K562 (cell line): ENCODE results near the gene SLC25A42. TPM values are rescaled to one million over a fixed set of nuclear protein-coding genes. Genes with fewer than 3 reads are reported as not detected.

Experiments
- CEBPB ChIP-seq: fragments of 450-650 bp; IDR thresholded peaks from 2 replicates; pipeline ENCODE4 v1.6.1; 2016; ENCODE audit warnings: missing genetic modification characterization, missing compliant biosample characterization
- GTF2F1 ChIP-seq: IDR thresholded peaks from 2 replicates; pipeline ENCODE4 v1.6.1; 2011; ENCODE audit warnings: low read depth, low read length, improper control_type of control experiment
- HMGXB4 ChIP-seq: sonication (generic); formaldehyde crosslinking; IDR thresholded peaks from 2 replicates; pipeline ENCODE4 v1.8.1; 2023; ENCODE audit warnings: mild to moderate bottlenecking, missing genetic modification reagents
- HNRNPH1 ChIP-seq: fragments of 200-400 bp; formaldehyde crosslinking; optimal IDR thresholded peaks from 2 replicates; pipeline ENCODE3; 2017; ENCODE audit warnings: low read depth, mild to moderate bottlenecking, low read length, moderate library complexity
- HSF4 ChIP-seq: fragments of 250-450 bp; sonication (Bioruptor Pico); IDR thresholded peaks from 2 replicates; pipeline ENCODE4 v2.1.2; 2022; ENCODE audit warnings: mild to moderate bottlenecking, moderate library complexity, borderline replicate concordance
- MBD2 ChIP-seq: sonication (generic); IDR thresholded peaks from 2 replicates; pipeline ENCODE4 v1.6.1; 2016; ENCODE audit warnings: low read depth, borderline replicate concordance
- MCM2 ChIP-seq: fragments of 450-650 bp; IDR thresholded peaks from 2 replicates; pipeline ENCODE4 v1.6.1; 2017; ENCODE audit warnings: low read depth, mild to moderate bottlenecking
- MTF1 ChIP-seq: fragments of 250-450 bp; sonication (Bioruptor Pico); IDR thresholded peaks from 2 replicates; pipeline ENCODE4 v1.9.0; 2021; ENCODE audit warnings: moderate library complexity, mild to moderate bottlenecking, inconsistent platforms, borderline replicate concordance
- NCOR1 ChIP-seq: fragments of 450-650 bp; IDR thresholded peaks from 2 replicates; pipeline ENCODE4 v1.6.1; 2016; ENCODE audit warnings: mild to moderate bottlenecking, moderate library complexity
- NFIX ChIP-seq: fragments of 250-450 bp; sonication (Bioruptor Pico); IDR thresholded peaks from 2 replicates; pipeline ENCODE4 v1.4.0; 2020; ENCODE audit warnings: low read depth, mild to moderate bottlenecking, moderate library complexity
- NR2C2 ChIP-seq, 2 experiments: fragments of 200-800 bp in 1 of 2; sonication (Bioruptor generic) in 1 of 2; sonication (generic) in 1 of 2; formaldehyde crosslinking in 1 of 2; IDR thresholded peaks; 2 replicates each; pipeline versions ENCODE4 v1.6.1 to v1.8.0; 2016 to 2022; ENCODE audit warnings: mild to moderate bottlenecking in 1 of 2, missing compliant biosample characterization in 1 of 2, missing genetic modification characterization in 1 of 2, missing genetic modification reagents in 1 of 2
- POLR2AphosphoS2 ChIP-seq: IDR thresholded peaks from 2 replicates; pipeline ENCODE4 v1.6.1; 2012; ENCODE audit warnings: low read length, improper control_type of control experiment
- RBM34 ChIP-seq: fragments of 200-400 bp; formaldehyde crosslinking; IDR thresholded peaks from 2 replicates; pipeline ENCODE4 v1.6.1; 2018; ENCODE audit warnings: low read length, borderline replicate concordance; ENCODE audit not compliant: insufficient read depth
- SAP30 ChIP-seq: fragments of 200-600 bp; sonication (generic); IDR thresholded peaks from 2 replicates; pipeline ENCODE4 v1.6.1; 2012; ENCODE audit warnings: borderline replicate concordance, low read depth, mild to moderate bottlenecking, moderate library complexity, low read length, control low read depth, inconsistent platforms; ENCODE audit not compliant: insufficient read depth, poor library complexity, severe bottlenecking
- SMARCA4 ChIP-seq: fragments of 450-650 bp; IDR thresholded peaks from 2 replicates; pipeline ENCODE4 v1.6.1; 2016
- SMARCE1 ChIP-seq: fragments of 450-650 bp; IDR thresholded peaks from 2 replicates; pipeline ENCODE4 v1.7.1; 2016; ENCODE audit warnings: mild to moderate bottlenecking
- SREBF2 ChIP-seq: sonication (generic); formaldehyde crosslinking; IDR thresholded peaks from 2 replicates; pipeline ENCODE4 v1.4.0; 2020; ENCODE audit warnings: mild to moderate bottlenecking, missing genetic modification reagents
- TAF9B ChIP-seq: fragments of 450-650 bp; IDR thresholded peaks from 2 replicates; pipeline ENCODE4 v1.6.1; 2018; ENCODE audit warnings: mild to moderate bottlenecking; ENCODE audit not compliant: partially characterized antibody
- TARDBP ChIP-seq: fragments of 450-650 bp; IDR thresholded peaks from 2 replicates; pipeline ENCODE4 v1.6.1; 2016
- XRCC4 ChIP-seq: IDR thresholded peaks from one replicate; pipeline ENCODE4 v1.6.1; 2011; ENCODE audit not compliant: insufficient read depth, insufficient read length; ENCODE audit errors: extremely low read depth
- YBX1 ChIP-seq: fragments of 450-650 bp; IDR thresholded peaks from 2 replicates; pipeline ENCODE4 v1.7.1; 2016; ENCODE audit warnings: mild to moderate bottlenecking
- ZNF124 ChIP-seq: sonication (generic); formaldehyde crosslinking; IDR thresholded peaks from 2 replicates; pipeline ENCODE4 v1.8.1; 2022; ENCODE audit warnings: missing genetic modification reagents
- ZNF444 ChIP-seq: fragments of 250-450 bp; sonication (Bioruptor Pico); IDR thresholded peaks from 2 replicates; pipeline ENCODE4 v1.4.0; 2020; ENCODE audit warnings: mild to moderate bottlenecking, moderate library complexity
- ZNF830 ChIP-seq: fragments of 250-450 bp; sonication (Bioruptor Pico); IDR thresholded peaks from 2 replicates; pipeline ENCODE4 v1.5.0; 2021; ENCODE audit warnings: mild to moderate bottlenecking
- polyA plus RNA-seq, 8 experiments: library from polyadenylated mRNA; depleted of rRNA in 4 of 8; stranded (reverse) in 5 of 8; unstranded in 3 of 8; fragments of >200 nt; fragmentation: Nextera tagmentation in 2 of 8; fragmentation: Illumina TruSeq in 1 of 8; extraction: Ambion mirVana in 2 of 8; extraction: Trizol in 1 of 8; gene quantifications; 2 replicates each; pipeline versions ENCODE4 v1.2.1 to v1.2.3, GENCODE V29; 2011 to 2014; ENCODE audit warnings: inconsistent platforms in 1 of 8, missing spikeins in 1 of 8
- total RNA-seq, 7 experiments: library from RNA; depleted of rRNA in 6 of 7; stranded (reverse); fragments of >200 nt in 6 of 7; fragmentation: Illumina TruSeq in 2 of 7; extraction: Trizol in 2 of 7; gene quantifications; 2 replicates each; pipeline versions ENCODE4 v1.2.1 to v1.2.3, GENCODE V29; 2011 to 2021; ENCODE audit warnings: low replicate concordance in 1 of 7
- TF ChIP-seq, protein P1 (sequence below): fragments of 450-650 bp; IDR thresholded peaks from 2 replicates; pipeline ENCODE4 v1.6.1; 2016; ENCODE audit warnings: low read depth, mild to moderate bottlenecking, moderate library complexity

The SLC25A42 gene
- total and polyA plus RNA-seq, 9 of the 15 experiments (the other 6 are each of a cell fraction or from before 2014, with no cell fraction given), result 0.59 to 32.2 (median 14.1) TPM

DNA sequence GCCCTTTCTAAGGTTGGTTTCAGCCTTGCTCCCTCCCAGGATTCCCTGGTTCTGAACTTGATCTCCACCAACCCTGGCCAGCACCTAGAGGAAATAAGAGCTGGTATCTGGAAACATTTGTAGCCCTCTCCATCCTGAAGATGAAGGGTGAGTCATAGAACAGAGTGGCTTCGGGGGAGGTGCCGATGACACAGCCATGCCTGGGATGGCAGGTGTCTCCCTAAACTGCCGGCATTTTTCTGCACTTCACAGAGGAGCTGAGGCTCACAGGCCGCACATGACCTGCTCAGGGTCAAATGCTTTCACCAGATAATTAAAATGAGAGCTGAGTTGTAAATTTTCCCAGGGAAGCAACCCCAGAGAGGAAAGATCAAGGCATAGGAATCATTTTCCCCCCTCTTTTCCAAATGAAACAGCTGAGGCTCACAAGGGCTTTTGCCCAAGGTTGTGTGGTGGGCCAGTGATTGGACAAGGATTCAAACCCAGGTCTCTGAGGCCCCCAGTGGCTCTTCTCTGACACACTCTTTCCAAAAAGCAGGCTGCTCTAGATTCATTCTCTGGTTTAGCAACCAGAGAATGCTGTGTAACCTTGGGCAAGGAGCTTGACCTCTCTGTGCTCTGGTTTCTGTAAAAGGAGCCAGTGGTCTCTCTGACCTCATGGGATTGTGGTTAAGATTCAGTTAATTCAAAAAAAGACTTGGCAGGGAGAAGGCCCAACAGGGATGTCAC, 1.2 kb upstream of the SLC25A42 start (continued):
- TF ChIP-seq YBX1 (no peak), SAP30 (no peak), HSF4 (CRISPR knock-in tag) (no peak), SMARCE1 (peak; percentile 81), HNRNPH1 (no peak), NR2C2 (CRISPR knock-in tag; IDR thresholded peaks at IDR 0.05) (no peak), NR2C2 (tag; IDR thresholded peaks at IDR 0.05) (peak; percentile 58), ZNF830 (CRISPR knock-in tag) (no peak), CEBPB (tag) (no peak), TAF9B (no peak), POLR2AphosphoS2 (no peak), TARDBP (no peak), MCM2 (no peak), NCOR1 (no peak), NFIX (no peak), ZNF444 (CRISPR knock-in tag) (no peak), SREBF2 (no peak), RBM34 (no peak), ZNF124 (CRISPR knock-in tag) (no peak), MTF1 (CRISPR knock-in tag) (no peak), MBD2 (no peak), GTF2F1 (no peak), HMGXB4 (CRISPR knock-in tag) (no peak), SMARCA4 (peak; percentile 81), XRCC4 (no peak)
- TF ChIP-seq, protein P1, sequence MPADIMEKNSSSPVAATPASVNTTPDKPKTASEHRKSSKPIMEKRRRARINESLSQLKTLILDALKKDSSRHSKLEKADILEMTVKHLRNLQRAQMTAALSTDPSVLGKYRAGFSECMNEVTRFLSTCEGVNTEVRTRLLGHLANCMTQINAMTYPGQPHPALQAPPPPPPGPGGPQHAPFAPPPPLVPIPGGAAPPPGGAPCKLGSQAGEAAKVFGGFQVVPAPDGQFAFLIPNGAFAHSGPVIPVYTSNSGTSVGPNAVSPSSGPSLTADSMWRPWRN, result no peak
